ENCODE data around the gene MICU2.
"Not testable (repeated sequence)": the region's sequence is repeated elsewhere in the genome, so short reads cannot be mapped to it uniquely, and the experiment has no call there.

Gene MICU2

GRCh38 chr13:21606796-21607195 lies 2.8 kb upstream of the MICU2 start:
- DNase-seq, result no peak
- no peak for TF ChIP-seq CTCF (IDR thresholded peaks at IDR 0.05; ENCODE audit: low read depth, low read length, missing control alignments)
- in situ Hi-C loops (cut with HindIII; ENCODE audit: low pct_ligation_motif_present, low sequenced_read_pairs), result no loop called here
- no peak overlapping the region for H3K27ac ChIP-seq
- H3K27me3 ChIP-seq (replicated peaks), result no peaks in the 10 kb centered on the region
- H3K4me3 ChIP-seq (ENCODE audit: low read depth, low read length), result no peak overlapping the region
- H3K36me3 ChIP-seq (replicated peaks), result no peaks in the 10 kb centered on the region

GRCh38 chr13:21606251-21606650 lies 2.3 kb upstream of the MICU2 start:
- no peak for TF ChIP-seq CTCF (IDR thresholded peaks at IDR 0.05; ENCODE audit: low read depth, low read length, missing control alignments)
- H3K27ac ChIP-seq, result no peak overlapping the region
- no peaks in the 10 kb centered on the region for H3K27me3 ChIP-seq (replicated peaks)
- H3K36me3 ChIP-seq (replicated peaks), result no peaks in the 10 kb centered on the region
- in situ Hi-C loops (cut with HindIII; ENCODE audit: low pct_ligation_motif_present, low sequenced_read_pairs), result no loop called here
- no peak for DNase-seq
- no peak overlapping the region for H3K4me3 ChIP-seq (ENCODE audit: low read depth, low read length)

GRCh38 chr13:21596722-21597121 lies 7.2 kb downstream of the MICU2 start:
- H3K4me3 ChIP-seq (ENCODE audit: low read depth, low read length), result no peak overlapping the region
- in situ Hi-C loops (cut with HindIII; ENCODE audit: low pct_ligation_motif_present, low sequenced_read_pairs), result no loop called here
- H3K27ac ChIP-seq, result no peak overlapping the region
- no peaks in the 10 kb centered on the region for H3K36me3 ChIP-seq (replicated peaks)
- no peak for DNase-seq
- TF ChIP-seq CTCF (IDR thresholded peaks at IDR 0.05; ENCODE audit: low read depth, low read length, missing control alignments), result no peak
- no peaks in the 10 kb centered on the region for H3K27me3 ChIP-seq (replicated peaks)

- no peaks in the 10 kb centered on the region for H3K36me3 ChIP-seq (replicated peaks)
- no peak for TF ChIP-seq CTCF (IDR thresholded peaks at IDR 0.05; ENCODE audit: low read depth, low read length, missing control alignments)
- DNase-seq, result no peak
- no peaks in the 10 kb centered on the region for H3K27me3 ChIP-seq (replicated peaks)
- in situ Hi-C loops (cut with HindIII; ENCODE audit: low pct_ligation_motif_present, low sequenced_read_pairs), result no loop called here
- H3K4me3 ChIP-seq (ENCODE audit: low read depth, low read length), result no peak overlapping the region
- H3K27ac ChIP-seq, result no peak overlapping the region
Observed at GRCh38 chr13:21595546-21595822, 8.5 kb downstream of the MICU2 start.

- TF ChIP-seq CTCF (IDR thresholded peaks at IDR 0.05; ENCODE audit: low read depth, low read length, missing control alignments), result no peak
- H3K27ac ChIP-seq, result no peak overlapping the region
- no peak for DNase-seq
- H3K36me3 ChIP-seq (replicated peaks), result no peaks in the 10 kb centered on the region
- no peaks in the 10 kb centered on the region for H3K27me3 ChIP-seq (replicated peaks)
- in situ Hi-C loops (cut with HindIII; ENCODE audit: low pct_ligation_motif_present, low sequenced_read_pairs), result no loop called here
- no peak overlapping the region for H3K4me3 ChIP-seq (ENCODE audit: low read depth, low read length)
Observed at GRCh38 chr13:21594715-21595545, 9.0 kb downstream of the MICU2 start.

GRCh38 chr13:21590665-21591456 lies 13.1 kb downstream of the MICU2 start:
- DNase-seq; H3K4me3 ChIP-seq (ENCODE audit: low read depth, low read length); H3K27me3 ChIP-seq (replicated peaks); in situ Hi-C loops (cut with HindIII; ENCODE audit: low pct_ligation_motif_present, low sequenced_read_pairs); H3K27ac ChIP-seq; H3K36me3 ChIP-seq (replicated peaks): not testable (repeated sequence)

Measured in brain microvascular endothelial cell (primary cell).